ENCODE results near the gene CERT1. TPM values are rescaled to one million over a fixed set of nuclear protein-coding genes. Genes with fewer than 3 reads are reported as not detected.

CERT1 gene
- total RNA-seq, 4 donors from 2014 or later, result 23.3 to 32.3 (median 30.6) TPM

- TF ChIP-seq POLR2A (IDR thresholded peaks at IDR 0.05) (no peak), CTCF (IDR thresholded peaks at IDR 0.05) (no peak)
- intact Hi-C loops (cut with DNase I; ENCODE audit: low total_unique reads), result no loop called here
- no peak overlapping the region for H3K4me3 ChIP-seq (ENCODE audit: low read depth, poor library complexity, severe bottlenecking)
- DNase-seq (ENCODE audit: low spot score in 2 of 2), result no peak
- 86 to 94% methylated on average over 4 of the region's 4 CpGs for WGBS, 2 donors
Measured at GRCh38 chr5:75368391-75368790, 143.0 kb downstream of the CERT1 start.

GRCh38 chr5:75367401-75367800 is 144.0 kb downstream of the CERT1 start:
- intact Hi-C loops (cut with DNase I; ENCODE audit: low total_unique reads), result no loop called here
- H3K4me3 ChIP-seq (ENCODE audit: low read depth, poor library complexity, severe bottlenecking), result no peak overlapping the region
- no peak for TF ChIP-seq CTCF (IDR thresholded peaks at IDR 0.05)
- DNase-seq (ENCODE audit: low spot score in 2 of 2), result no peak

- no peak for DNase-seq (ENCODE audit: low spot score in 2 of 2)
- no peak overlapping the region for H3K4me3 ChIP-seq (ENCODE audit: low read depth, poor library complexity, severe bottlenecking)
- no peak for TF ChIP-seq CTCF (IDR thresholded peaks at IDR 0.05)
- TF ChIP-seq POLR2A (IDR thresholded peaks at IDR 0.05), result no peak
- intact Hi-C loops (cut with DNase I; ENCODE audit: low total_unique reads), result no loop called here
- WGBS, 2 donors, result 84 to 87% methylated on average over 9 of the region's 9 CpGs
Measured at GRCh38 chr5:75366787-75367186, 144.6 kb downstream of the CERT1 start.

- WGBS, 2 donors, result 21 to 29% methylated on average over 1 of the region's 1 CpG
Measured at GRCh38 chr5:75365740-75366139, 145.7 kb downstream of the CERT1 start.

GRCh38 chr5:75364571-75365280 is 146.7 kb downstream of the CERT1 start:
- 86 to 87% methylated on average over 7 of the region's 7 CpGs for WGBS, 2 donors
- TF ChIP-seq POLR2A (IDR thresholded peaks at IDR 0.05), result no peak
- TF ChIP-seq CTCF (IDR thresholded peaks at IDR 0.05), result no peak

More at GRCh38 chr5:75365740-75366139, 145.7 kb downstream of the CERT1 start:
- H3K4me3 ChIP-seq (ENCODE audit: low read depth, poor library complexity, severe bottlenecking), result no peak overlapping the region
- intact Hi-C loops (cut with DNase I; ENCODE audit: low total_unique reads), result no loop called here
- no peak for DNase-seq (ENCODE audit: low spot score in 2 of 2)
- no peak for TF ChIP-seq POLR2A (IDR thresholded peaks at IDR 0.05)
- TF ChIP-seq CTCF (IDR thresholded peaks at IDR 0.05), result no peak

More at GRCh38 chr5:75364571-75365280, 146.7 kb downstream of the CERT1 start:
- no peak for DNase-seq (ENCODE audit: low spot score in 2 of 2)
- intact Hi-C loops (cut with DNase I; ENCODE audit: low total_unique reads), result no loop called here
- H3K4me3 ChIP-seq (ENCODE audit: low read depth, poor library complexity, severe bottlenecking), result no peak overlapping the region
